Fibroblast of the aortic adventitia (primary cell): ENCODE data around the gene FOXA3. TPM values are rescaled to one million over a fixed set of nuclear protein-coding genes. Genes with fewer than 3 reads are reported as not detected.

Experiments used
- DNase-seq: peaks from one replicate; pipeline ENCODE4 v3.0.0-alpha.2; 2010; ENCODE audit warnings: low read depth
- H3K4me3 ChIP-seq: 2 replicates; pipeline ENCODE4 v1.5.1; 2011; ENCODE audit warnings: low read depth, mild to moderate bottlenecking, control low read depth, low read length, moderate library complexity
- CTCF ChIP-seq: IDR thresholded peaks from 2 replicates; pipeline ENCODE4 v1.5.1; 2011; ENCODE audit warnings: mild to moderate bottlenecking, low read length, control low read depth, inconsistent platforms; ENCODE audit not compliant: insufficient read depth
- total RNA-seq: library from RNA; depleted of rRNA; stranded (reverse); fragments of >200 nt; gene quantifications from 2 replicates; pipeline ENCODE4 v1.2.3, GENCODE V29; 2012; ENCODE audit warnings: low replicate concordance

The FOXA3 gene
- total RNA-seq, 1 donor = not detected

DNA sequence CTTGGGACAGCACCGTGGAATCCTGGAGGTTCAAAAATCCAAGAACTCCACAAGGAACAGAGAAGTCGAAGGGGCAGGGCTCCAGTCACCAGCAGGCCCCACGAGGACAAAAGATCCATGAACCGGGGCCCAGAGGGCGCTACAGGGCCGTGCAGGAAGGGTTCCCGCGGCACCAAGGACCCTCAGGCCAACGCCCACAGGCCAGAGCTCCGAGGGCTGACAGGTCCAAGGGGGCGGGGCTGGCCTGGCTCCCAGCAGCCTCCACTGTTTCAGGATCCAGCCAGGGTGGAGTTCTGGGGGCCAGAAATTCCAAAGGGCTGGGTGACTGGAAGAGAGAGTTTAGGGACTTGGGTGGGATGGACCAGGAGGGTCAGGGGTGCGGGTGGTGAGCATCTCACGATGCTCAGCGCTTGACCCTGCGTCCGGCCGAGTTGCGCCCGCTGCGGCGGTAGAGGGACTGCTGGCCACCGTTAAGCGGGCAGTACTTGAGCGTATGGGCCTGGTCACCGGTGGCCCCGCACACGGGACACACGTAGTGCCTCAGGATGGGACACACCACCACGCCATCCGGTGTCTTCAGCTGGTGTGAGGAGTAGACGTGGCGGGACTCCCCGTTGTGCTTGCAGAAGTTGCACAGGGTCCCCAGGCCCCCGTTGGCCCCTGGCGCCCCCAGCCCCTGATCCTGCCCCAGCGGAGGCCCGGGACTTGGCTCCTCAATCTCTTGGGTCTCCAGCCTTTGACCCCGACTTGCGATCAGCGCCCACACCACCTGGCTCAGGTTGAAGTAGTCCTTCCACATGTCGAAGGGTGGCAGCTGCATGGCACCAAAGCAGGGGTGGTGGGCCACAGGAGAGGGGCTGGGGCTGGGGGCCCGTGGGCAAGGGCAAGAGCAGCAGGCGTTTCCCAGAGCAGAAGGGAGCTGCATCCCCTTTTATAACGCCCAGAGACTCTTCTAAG lies 50.0 kb downstream of the FOXA3 start, which contains the start of gene NANOS2:
Gene NANOS2, minus strand, starts transcription at position 905 of the 957 bp plus-strand sequence. Its CDS starts 85 bp downstream, at position 820.
- H3K4me3 ChIP-seq = no peak within 1 kb of the TSS
- TF ChIP-seq CTCF = peak; percentile 36
- DNase-seq = peak; percentile 37

GRCh38 chr19:45917421-45918091 lies 53.4 kb downstream of the FOXA3 start:
- DNase-seq = no peak
- no peak overlapping the region for H3K4me3 ChIP-seq
- no peak for TF ChIP-seq CTCF

DNA sequence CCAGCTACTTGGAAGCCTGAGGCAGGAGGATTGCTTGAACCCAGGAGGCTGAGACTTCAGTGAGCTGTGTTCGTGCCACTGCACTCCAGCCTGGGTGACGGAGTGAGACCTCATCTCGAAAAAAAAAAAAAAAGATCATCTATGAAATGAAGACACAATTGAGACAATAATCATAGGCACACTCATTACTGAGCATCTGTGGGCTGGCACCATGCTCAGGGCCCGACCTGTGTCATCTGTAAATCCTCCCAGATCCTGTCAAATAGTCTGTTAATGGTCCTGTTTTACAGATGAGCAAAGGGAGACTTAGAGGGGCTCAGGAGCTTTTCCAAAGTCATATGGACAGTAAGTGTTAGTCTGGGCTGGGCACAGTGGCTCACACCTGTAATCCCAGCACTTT lies 54.6 kb downstream of the FOXA3 start:
- TF ChIP-seq CTCF = no peak
- H3K4me3 ChIP-seq = no peak overlapping the region
- DNase-seq = no peak

GRCh38 chr19:45919678-45920077 lies 55.6 kb downstream of the FOXA3 start:
- no peak for DNase-seq
- H3K4me3 ChIP-seq = no peak overlapping the region
- no peak for TF ChIP-seq CTCF

DNA sequence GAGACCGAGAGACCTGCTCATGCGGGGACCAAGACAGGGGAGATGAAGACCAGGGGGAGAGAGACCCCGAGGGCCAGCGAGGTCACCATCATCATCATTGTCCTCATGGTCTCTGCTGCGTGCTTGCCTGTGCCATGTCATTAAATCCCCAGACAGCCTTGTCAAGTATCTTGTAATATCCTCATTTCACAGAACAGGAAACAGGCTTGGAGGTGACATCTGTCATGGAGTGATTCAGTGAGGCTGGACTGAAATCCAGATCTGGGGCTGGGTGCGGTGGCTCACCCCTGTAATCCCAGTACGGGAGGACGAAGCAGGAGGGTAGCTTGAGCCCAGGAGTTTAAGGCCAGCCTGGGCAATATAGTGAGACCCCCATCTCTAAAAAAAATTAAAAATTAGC lies 56.3 kb downstream of the FOXA3 start:
- DNase-seq = no peak
- no peak for TF ChIP-seq CTCF
- H3K4me3 ChIP-seq = no peak overlapping the region

- TF ChIP-seq CTCF = peak; percentile 25
- no peak for DNase-seq
- H3K4me3 ChIP-seq = no peak overlapping the region
These were observed 58.2 kb downstream of the FOXA3 start for GRCh38 chr19:45922281-45922680.

Other genes with a start within 250 kb of the FOXA3 start
- gene EML2, start 224.9 kb upstream of the FOXA3 start, total RNA-seq = 9.9 and 23.4 TPM in 2 replicates
- 0.57 TPM in 1 of 2 replicates, not detected in the other for gene GIPR, start 196.1 kb upstream of the FOXA3 start, total RNA-seq
- 303 and 325 TPM in 2 replicates for gene SNRPD2, start 172.4 kb upstream of the FOXA3 start, total RNA-seq
- gene QPCTL, start 171.7 kb upstream of the FOXA3 start, total RNA-seq = 3.3 and 8.0 TPM in 2 replicates
- gene FBXO46, start 133.4 kb upstream of the FOXA3 start, total RNA-seq = 6.6 and 6.8 TPM in 2 replicates
- gene MEIOSIN, start 130.9 kb upstream of the FOXA3 start, total RNA-seq = not detected in 2 replicates
- gene SIX5, start 95.1 kb upstream of the FOXA3 start, total RNA-seq = 9.5 and 16.4 TPM in 2 replicates
- 46.5 and 85.2 TPM in 2 replicates for gene DMPK, start 81.8 kb upstream of the FOXA3 start, total RNA-seq
- 28.6 and 41.4 TPM in 2 replicates for gene DMWD, start 71.5 kb upstream of the FOXA3 start, total RNA-seq
- 0.18 TPM in 1 of 2 replicates, not detected in the other for gene RSPH6A, start 49.0 kb upstream of the FOXA3 start, total RNA-seq
- gene SYMPK, start 1.2 kb upstream of the FOXA3 start, total RNA-seq = 21.3 and 38.1 TPM in 2 replicates
- 21.3 and 25.7 TPM in 2 replicates for gene IRF2BP1, start 21.8 kb downstream of the FOXA3 start, total RNA-seq
- gene MYPOP, start 38.3 kb downstream of the FOXA3 start, total RNA-seq = 0.33 and 2.4 TPM in 2 replicates
- not detected in 2 replicates for gene NANOS2, start 50.5 kb downstream of the FOXA3 start, total RNA-seq
- gene NOVA2, start 109.5 kb downstream of the FOXA3 start, total RNA-seq = under 0.01 and 0.27 TPM in 2 replicates
- gene CCDC61, start 131.1 kb downstream of the FOXA3 start, total RNA-seq = 5.4 and 5.7 TPM in 2 replicates
- gene PGLYRP1, start 158.7 kb downstream of the FOXA3 start, total RNA-seq = not detected in 2 replicates
- gene IGFL4, start 176.7 kb downstream of the FOXA3 start, total RNA-seq = 0.27 and 0.74 TPM in 2 replicates